Iris pigment epithelial cell (primary cell): ENCODE results near the gene NME9.
"Not testable (repeated sequence)": the region's sequence is repeated elsewhere in the genome, so short reads cannot be mapped to it uniquely, and the experiment has no call there.

Source experiments
- DNase-seq: peaks from one replicate; pipeline ENCODE4 v3.0.0-alpha.2; 2011; ENCODE audit warnings: low read depth

Gene NME9, protein sequence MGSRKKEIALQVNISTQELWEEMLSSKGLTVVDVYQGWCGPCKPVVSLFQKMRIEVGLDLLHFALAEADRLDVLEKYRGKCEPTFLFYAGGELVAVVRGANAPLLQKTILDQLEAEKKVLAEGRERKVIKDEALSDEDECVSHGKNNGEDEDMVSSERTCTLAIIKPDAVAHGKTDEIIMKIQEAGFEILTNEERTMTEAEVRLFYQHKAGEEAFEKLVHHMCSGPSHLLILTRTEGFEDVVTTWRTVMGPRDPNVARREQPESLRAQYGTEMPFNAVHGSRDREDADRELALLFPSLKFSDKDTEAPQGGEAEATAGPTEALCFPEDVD

GRCh38 chr3:138329127-138329983 is at the start of gene NME9:
NME9 (minus strand) TSS chr3:138329851; CDS start chr3:138329335, 516 bp downstream.
- DNase-seq = peak; percentile 87

- no peak for DNase-seq
Observed at GRCh38 chr3:138378990-138379389, 49.3 kb upstream of the NME9 start.

DNA sequence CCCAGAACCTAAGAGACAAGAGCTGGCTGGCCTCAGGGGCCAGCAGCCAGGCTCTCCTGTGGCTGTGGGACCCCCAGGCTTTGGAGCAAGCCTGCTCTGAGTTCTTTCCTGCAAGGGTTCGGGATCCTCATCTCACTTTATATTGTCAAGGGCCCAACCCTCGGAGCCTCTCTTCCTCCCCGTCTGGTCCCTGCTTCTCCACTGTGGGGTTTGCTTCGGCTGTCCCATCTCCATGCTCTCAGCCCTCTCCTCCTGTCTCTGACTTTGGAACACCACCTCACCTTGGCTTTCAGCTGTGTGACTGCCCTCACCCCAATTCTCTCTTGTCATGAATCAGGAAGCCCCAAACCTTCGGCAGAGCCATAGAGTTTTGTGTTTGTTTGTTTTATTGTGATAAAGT is 48.7 kb upstream of the NME9 start:
- DNase-seq = no peak

DNA sequence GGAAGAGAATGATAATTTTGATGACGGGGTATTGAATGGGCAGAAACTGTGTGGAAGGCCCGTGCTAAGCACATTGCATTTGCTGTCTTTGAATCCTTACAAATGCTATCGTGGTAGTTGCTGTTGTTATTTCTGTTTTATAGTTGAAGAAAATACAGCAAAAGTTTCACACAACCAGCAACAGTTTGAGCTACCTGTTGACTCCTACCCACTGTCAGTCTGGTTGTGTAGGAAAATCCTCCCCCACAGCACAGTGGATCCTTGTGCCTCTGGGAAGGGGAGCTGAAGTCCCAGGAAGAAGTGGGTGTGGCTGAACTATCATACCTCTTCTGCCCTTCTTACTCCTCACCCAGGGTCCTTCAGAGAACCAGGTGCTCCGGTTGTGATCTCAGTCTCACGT is 48.2 kb upstream of the NME9 start:
- no peak for DNase-seq

DNA sequence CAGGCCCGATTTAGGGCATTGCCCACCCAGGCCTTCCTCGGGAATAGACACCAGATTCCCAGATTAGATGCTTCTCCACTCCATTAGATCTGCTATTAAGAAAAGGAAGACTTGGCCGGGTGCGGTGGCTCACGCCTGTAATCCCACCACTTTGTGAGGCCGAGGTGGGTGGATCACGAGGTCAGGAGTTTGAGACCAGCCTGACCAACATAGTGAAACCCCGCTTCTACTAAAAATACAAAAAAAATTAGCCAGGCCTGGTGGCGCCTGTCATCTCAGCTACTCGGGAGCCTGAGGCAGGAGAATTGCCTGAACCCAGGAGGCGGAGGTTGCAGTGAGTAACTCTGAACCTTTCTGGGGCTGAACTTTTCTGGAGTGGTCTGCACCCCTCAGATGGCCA is 47.6 kb upstream of the NME9 start:
- not testable (repeated sequence) for DNase-seq

- no peak for DNase-seq
Observed at GRCh38 chr3:138376663-138377062, 47.0 kb upstream of the NME9 start.

DNA sequence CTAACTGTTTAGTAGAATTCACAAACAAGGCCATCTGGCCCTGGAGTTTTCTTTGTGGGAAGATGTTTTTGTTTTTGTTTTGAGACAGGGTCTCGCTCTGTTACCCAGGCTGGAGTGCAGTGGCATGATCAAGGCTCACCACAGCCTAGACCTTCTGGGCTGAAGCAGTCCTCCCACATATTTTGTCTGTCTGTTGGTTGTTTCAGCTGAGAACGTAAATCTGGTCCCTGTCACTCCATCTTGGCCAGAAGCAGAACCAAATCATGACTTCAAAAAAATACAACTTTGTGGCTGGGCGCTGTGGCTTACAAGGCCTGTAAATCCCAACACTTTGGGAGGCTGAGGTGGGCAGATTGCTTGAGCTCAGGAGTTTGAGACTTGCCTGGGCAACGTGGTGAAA is 45.8 kb upstream of the NME9 start:
- no peak for DNase-seq

GRCh38 chr3:138374573-138375134 is 45.0 kb upstream of the NME9 start:
- DNase-seq = no peak

- DNase-seq = no peak
Observed at GRCh38 chr3:138373736-138374094, 44.1 kb upstream of the NME9 start.

DNA sequence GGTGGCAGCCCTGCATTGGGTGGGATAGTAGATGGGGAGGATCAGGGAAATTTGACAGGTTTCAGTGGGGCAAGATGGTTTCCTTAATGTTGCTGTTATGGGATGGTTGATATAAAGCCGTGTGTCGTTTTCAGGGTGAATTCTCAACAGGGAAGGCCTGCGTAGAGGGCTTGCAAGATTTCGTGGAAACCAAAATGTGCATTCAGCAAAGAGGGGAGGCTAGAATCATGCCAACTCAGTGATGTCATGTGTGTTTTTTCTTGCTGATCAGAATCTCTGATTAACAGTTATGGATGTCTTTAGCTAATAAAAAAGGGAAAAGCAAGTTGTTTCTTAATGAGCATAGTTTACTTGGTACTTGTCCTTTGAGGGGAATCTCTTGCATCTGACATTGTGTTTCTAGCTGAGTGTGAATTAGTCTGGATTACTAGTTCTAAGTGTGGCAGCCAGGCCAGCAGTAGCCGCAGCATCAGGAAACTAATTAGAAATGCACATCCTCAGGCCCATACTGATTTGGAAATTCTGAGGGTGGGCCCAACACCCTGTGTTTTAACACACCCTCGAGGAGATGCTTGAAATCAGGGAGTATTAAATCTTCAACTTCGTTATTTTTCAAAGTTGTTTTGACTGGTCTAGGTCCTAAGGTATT is 43.6 kb upstream of the NME9 start:
- DNase-seq = no peak

DNA sequence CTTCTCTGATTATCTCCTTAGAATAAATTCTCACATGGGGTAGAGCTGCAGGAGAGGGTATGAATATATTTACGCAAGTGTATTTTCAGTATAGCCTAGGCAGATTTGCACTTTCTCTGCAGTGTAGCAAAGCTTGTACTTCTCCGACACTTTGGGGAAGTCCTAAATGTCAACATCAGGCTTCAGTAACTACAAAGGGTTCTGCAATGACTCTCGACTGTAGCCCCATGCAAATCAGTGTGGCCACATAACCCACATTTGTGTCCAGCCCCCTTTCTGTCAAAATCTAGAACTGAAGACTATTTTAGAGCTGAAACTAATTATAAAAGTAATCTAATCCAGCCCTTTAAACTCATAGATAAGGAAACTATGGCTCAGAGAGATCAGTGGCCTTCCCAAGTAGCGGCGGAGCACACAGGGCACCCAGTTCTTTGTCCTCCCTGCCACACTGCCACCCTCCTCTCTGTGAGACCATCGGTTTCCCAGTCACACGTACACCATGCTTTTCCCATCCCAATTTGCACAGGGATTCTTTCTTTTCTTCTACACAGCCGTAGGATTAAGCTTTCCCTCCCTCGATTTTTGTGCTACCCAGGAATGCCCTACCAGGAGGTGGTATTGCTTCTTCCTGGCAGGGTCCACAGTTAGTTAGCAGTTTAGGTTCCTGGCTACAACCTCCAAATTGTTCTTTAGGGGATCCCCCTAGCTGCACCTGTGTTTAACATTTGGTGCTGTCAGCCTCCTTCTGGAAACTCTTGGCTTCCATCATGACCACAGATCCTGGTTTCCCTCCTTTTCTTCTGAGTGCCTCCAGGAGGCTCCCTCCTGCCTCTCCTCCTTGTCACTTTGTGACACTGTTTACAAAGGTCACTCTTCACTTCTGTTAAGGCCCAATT is 41.7 kb upstream of the NME9 start:
- no peak for DNase-seq

DNA sequence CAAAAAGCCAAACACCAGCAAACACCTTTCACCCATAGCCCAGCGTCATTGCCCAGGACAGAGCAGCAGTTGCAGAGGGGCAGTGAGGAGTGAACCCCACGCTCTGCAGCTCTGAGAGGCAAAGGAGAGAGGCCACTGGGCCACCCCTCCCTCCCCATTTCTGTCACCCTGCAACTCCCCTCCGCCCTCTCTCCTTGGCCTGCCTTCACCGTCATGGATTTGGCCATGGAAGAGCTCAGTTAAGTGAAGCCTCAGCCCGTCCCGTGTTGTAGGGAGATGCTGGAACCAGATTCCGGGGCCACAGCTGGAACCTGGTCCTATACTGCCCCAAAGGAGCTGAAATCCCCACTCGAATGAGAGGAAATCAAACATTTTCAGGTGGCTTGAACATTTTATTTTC is 40.7 kb upstream of the NME9 start:
- DNase-seq = no peak

- no peak for DNase-seq
Observed at GRCh38 chr3:138369151-138369900, 39.7 kb upstream of the NME9 start.

DNA sequence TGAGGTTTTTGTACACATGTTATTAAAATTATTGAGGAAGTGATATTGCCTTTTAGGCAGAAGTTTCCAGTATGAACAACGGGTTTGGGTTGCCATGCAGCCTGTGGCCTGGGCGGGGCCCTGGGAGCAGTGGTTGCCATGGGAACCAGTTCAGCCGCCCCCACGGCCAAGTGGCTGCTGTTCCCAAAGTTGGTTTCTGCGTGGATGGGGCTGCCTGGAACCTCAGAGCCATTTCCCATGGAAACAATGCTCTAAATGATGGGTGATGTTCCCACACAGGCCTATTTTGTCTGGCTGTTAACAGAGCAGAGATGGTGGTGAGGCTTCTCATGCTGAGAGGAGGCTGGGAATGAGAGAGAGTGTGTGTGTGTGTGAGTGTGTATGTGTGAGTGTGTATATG is 38.3 kb upstream of the NME9 start:
- DNase-seq = peak; percentile 12

- DNase-seq = no peak
Observed at GRCh38 chr3:138367326-138367850, 37.7 kb upstream of the NME9 start.

- no peak for DNase-seq
Observed at GRCh38 chr3:138366006-138366759, 36.5 kb upstream of the NME9 start.

DNA sequence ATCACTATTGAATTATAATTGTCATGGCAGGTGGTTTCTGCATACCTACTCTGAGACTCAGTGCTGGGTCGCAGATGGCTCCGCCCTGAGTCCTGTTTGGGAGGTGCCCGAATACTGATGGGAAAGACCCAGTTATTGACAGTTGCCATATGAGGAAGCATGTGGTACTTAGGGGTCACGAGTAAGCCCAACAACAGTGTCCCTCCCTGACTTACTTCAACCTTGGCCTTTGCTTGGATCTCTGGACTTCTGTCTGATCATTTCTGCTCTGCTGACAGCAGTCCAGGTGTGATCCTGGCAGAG is 35.6 kb upstream of the NME9 start:
- DNase-seq = no peak

DNA sequence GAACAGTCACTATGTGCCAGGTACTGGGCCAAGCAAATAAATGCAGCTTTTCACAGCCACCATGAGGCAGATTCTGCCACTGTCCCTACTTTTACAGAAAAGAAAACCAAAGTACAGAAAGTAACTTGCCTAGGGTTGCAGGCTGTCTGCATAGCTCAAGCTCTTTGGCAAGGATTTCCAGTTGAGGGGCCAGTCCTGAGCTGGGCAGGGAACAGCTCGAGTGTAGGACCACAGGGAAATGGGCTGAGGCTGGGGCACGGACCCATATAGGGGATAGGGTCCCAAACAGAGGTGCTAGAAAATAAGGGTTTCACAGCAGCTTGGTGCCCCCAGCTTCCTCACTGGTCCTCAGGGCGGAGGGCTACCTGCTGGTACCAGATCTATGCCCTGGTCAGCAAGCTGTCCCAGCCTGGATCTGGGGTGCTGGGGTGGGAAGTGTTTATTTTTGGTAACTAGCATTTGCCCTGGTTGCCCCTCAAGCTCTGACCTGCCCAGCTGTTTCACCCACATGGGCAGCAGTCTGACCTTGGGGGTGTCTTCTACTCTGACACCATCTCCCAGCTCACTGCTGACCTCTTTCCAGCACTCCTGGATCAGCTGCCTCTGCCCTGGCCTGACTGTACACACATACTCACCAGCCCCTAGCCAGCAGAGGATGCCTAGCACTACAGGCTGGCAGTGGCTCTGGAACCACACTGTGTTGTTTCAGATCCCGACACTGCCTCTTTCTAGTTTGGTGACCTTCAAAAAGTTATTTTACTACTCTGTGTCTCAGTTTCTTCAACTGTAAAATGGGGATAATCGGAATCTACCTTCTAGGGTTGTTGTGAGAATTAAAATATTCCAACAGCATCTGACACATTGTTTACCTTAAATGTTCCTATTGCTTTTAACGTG is 35.0 kb upstream of the NME9 start:
- DNase-seq = no peak

- no peak for DNase-seq
Observed at GRCh38 chr3:138363322-138363721, 33.7 kb upstream of the NME9 start.
